Mononuclear cell (primary cell): ENCODE measurements around the gene RAMACL. TPM values are rescaled to one million over a fixed set of nuclear protein-coding genes. Genes with fewer than 3 reads are reported as not detected.

Source experiments
- H3K27me3 ChIP-seq: 2 replicates; pipeline ENCODE4 v1.6.0; 2011; ENCODE audit warnings: low read length, control low read depth; ENCODE audit not compliant: insufficient read depth
- H3K4me1 ChIP-seq: 2 replicates; pipeline ENCODE4 v1.5.1; 2011; ENCODE audit warnings: mild to moderate bottlenecking, low read length, control low read depth; ENCODE audit not compliant: insufficient read depth
- H3K4me3 ChIP-seq: 2 replicates; pipeline ENCODE4 v1.5.1; 2011; ENCODE audit warnings: mild to moderate bottlenecking, low read length, moderate library complexity
- H3K9me3 ChIP-seq: 2 replicates; pipeline ENCODE4 v1.5.1; 2011; ENCODE audit warnings: low read depth, mild to moderate bottlenecking, control low read depth, low read length
- total RNA-seq: library from RNA; depleted of rRNA; stranded (reverse); fragments of >200 nt; gene quantifications from one replicate; pipeline ENCODE4 v1.2.3, GENCODE V29; 2012

RAMACL gene
- total RNA-seq, 1 donor = 0.73 TPM

- H3K4me1 ChIP-seq = no peaks in the 10 kb centered on the region
- H3K27me3 ChIP-seq = no peaks in the 10 kb centered on the region
- H3K9me3 ChIP-seq = no peaks in the 10 kb centered on the region
- H3K4me3 ChIP-seq = no peak overlapping the region
Measured at GRCh38 chr6:166563805-166564204, 22.7 kb downstream of the RAMACL start.

GRCh38 chr6:166563200-166563599 is 23.3 kb downstream of the RAMACL start:
- H3K9me3 ChIP-seq = no peaks in the 10 kb centered on the region
- no peak overlapping the region for H3K4me3 ChIP-seq
- H3K4me1 ChIP-seq = no peaks in the 10 kb centered on the region
- no peaks in the 10 kb centered on the region for H3K27me3 ChIP-seq

GRCh38 chr6:166562726-166563125 is 23.8 kb downstream of the RAMACL start:
- no peaks in the 10 kb centered on the region for H3K9me3 ChIP-seq
- no peaks in the 10 kb centered on the region for H3K4me1 ChIP-seq
- H3K27me3 ChIP-seq = no peaks in the 10 kb centered on the region
- H3K4me3 ChIP-seq = no peak overlapping the region

GRCh38 chr6:166561771-166562359 is 24.6 kb downstream of the RAMACL start:
- Histone ChIP-seq H3K4me1 (peaks cover 4% of the 10 kb centered on the region), H3K9me3 (no peaks in the 10 kb centered on the region), H3K4me3 (no peak overlapping the region), H3K27me3 (no peaks in the 10 kb centered on the region)

- H3K9me3 ChIP-seq = no peaks in the 10 kb centered on the region
- peaks cover 9% of the 10 kb centered on the region for H3K4me1 ChIP-seq
- H3K4me3 ChIP-seq = no peak overlapping the region
- H3K27me3 ChIP-seq = no peaks in the 10 kb centered on the region
Measured at GRCh38 chr6:166560222-166560621, 26.3 kb downstream of the RAMACL start.

GRCh38 chr6:166559662-166560061 is 26.8 kb downstream of the RAMACL start:
- peaks cover 9% of the 10 kb centered on the region for H3K4me1 ChIP-seq
- no peak overlapping the region for H3K4me3 ChIP-seq
- H3K27me3 ChIP-seq = no peaks in the 10 kb centered on the region
- H3K9me3 ChIP-seq = no peaks in the 10 kb centered on the region

GRCh38 chr6:166559211-166559610 is 27.3 kb downstream of the RAMACL start:
- H3K27me3 ChIP-seq = no peaks in the 10 kb centered on the region
- H3K4me1 ChIP-seq = peaks cover 9% of the 10 kb centered on the region
- H3K4me3 ChIP-seq = no peak overlapping the region
- no peaks in the 10 kb centered on the region for H3K9me3 ChIP-seq

- H3K4me1 ChIP-seq = peaks cover 9% of the 10 kb centered on the region
- H3K9me3 ChIP-seq = no peaks in the 10 kb centered on the region
- no peaks in the 10 kb centered on the region for H3K27me3 ChIP-seq
- no peak overlapping the region for H3K4me3 ChIP-seq
Measured at GRCh38 chr6:166558156-166559005, 28.1 kb downstream of the RAMACL start.

- Histone ChIP-seq H3K27me3 (no peaks in the 10 kb centered on the region), H3K4me1 (peaks cover 9% of the 10 kb centered on the region), H3K4me3 (no peak overlapping the region), H3K9me3 (no peaks in the 10 kb centered on the region)
Measured at GRCh38 chr6:166556863-166557322, 29.6 kb downstream of the RAMACL start.

GRCh38 chr6:166556336-166556735 is 30.1 kb downstream of the RAMACL start:
- Histone ChIP-seq H3K27me3 (no peaks in the 10 kb centered on the region), H3K4me3 (no peak overlapping the region), H3K9me3 (no peaks in the 10 kb centered on the region), H3K4me1 (peaks cover 9% of the 10 kb centered on the region)

GRCh38 chr6:166555086-166555485 is 31.4 kb downstream of the RAMACL start:
- H3K9me3 ChIP-seq = no peaks in the 10 kb centered on the region
- peaks cover 9% of the 10 kb centered on the region for H3K4me1 ChIP-seq
- no peak overlapping the region for H3K4me3 ChIP-seq
- no peaks in the 10 kb centered on the region for H3K27me3 ChIP-seq

GRCh38 chr6:166554316-166554715 is 32.2 kb downstream of the RAMACL start:
- no peaks in the 10 kb centered on the region for H3K9me3 ChIP-seq
- H3K27me3 ChIP-seq = no peaks in the 10 kb centered on the region
- H3K4me3 ChIP-seq = no peak overlapping the region
- peaks cover 9% of the 10 kb centered on the region for H3K4me1 ChIP-seq

GRCh38 chr6:166553563-166554271 is 32.8 kb downstream of the RAMACL start:
- Histone ChIP-seq H3K9me3 (no peaks in the 10 kb centered on the region), H3K27me3 (no peaks in the 10 kb centered on the region), H3K4me1 (peaks cover 9% of the 10 kb centered on the region), H3K4me3 (no peak overlapping the region)

- Histone ChIP-seq H3K4me1 (peaks cover 9% of the 10 kb centered on the region), H3K9me3 (no peaks in the 10 kb centered on the region), H3K4me3 (no peak overlapping the region), H3K27me3 (no peaks in the 10 kb centered on the region)
Measured at GRCh38 chr6:166552600-166552999, 33.9 kb downstream of the RAMACL start.

- no peaks in the 10 kb centered on the region for H3K9me3 ChIP-seq
- no peak overlapping the region for H3K4me3 ChIP-seq
- H3K4me1 ChIP-seq = peaks cover 5% of the 10 kb centered on the region
- no peaks in the 10 kb centered on the region for H3K27me3 ChIP-seq
Measured at GRCh38 chr6:166551754-166552495, 34.6 kb downstream of the RAMACL start.
